ENCODE results near the gene HDGFL1. TPM values are rescaled to one million over a fixed set of nuclear protein-coding genes. Genes with fewer than 3 reads are reported as not detected.

Gene HDGFL1
- total RNA-seq, 4 donors from 2014 or later, result not detected

- Histone ChIP-seq H3K36me3 (no peaks in the 10 kb centered on the region), H3K9me3 (peaks cover 0 to 4% (median 0%) of the 10 kb centered on the region in 3 donors), H3K4me1 (no peaks in the 10 kb centered on the region), H3K27ac (no peak overlapping the region), H3K4me3 (no peak overlapping the region), H3K27me3 (no peaks in the 10 kb centered on the region)
- DNase-seq, result no peak
- WGBS, 2 donors, result 68 to 71% methylated on average over 2 of the region's 2 CpGs
- intact Hi-C loops (cut with DNase I), result no loop called here
- TF ChIP-seq POLR2A (IDR thresholded peaks at IDR 0.05), result no peak
- TF ChIP-seq, protein P1, sequence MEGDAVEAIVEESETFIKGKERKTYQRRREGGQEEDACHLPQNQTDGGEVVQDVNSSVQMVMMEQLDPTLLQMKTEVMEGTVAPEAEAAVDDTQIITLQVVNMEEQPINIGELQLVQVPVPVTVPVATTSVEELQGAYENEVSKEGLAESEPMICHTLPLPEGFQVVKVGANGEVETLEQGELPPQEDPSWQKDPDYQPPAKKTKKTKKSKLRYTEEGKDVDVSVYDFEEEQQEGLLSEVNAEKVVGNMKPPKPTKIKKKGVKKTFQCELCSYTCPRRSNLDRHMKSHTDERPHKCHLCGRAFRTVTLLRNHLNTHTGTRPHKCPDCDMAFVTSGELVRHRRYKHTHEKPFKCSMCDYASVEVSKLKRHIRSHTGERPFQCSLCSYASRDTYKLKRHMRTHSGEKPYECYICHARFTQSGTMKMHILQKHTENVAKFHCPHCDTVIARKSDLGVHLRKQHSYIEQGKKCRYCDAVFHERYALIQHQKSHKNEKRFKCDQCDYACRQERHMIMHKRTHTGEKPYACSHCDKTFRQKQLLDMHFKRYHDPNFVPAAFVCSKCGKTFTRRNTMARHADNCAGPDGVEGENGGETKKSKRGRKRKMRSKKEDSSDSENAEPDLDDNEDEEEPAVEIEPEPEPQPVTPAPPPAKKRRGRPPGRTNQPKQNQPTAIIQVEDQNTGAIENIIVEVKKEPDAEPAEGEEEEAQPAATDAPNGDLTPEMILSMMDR (IDR thresholded peaks at IDR 0.05), result no peak
Observed at GRCh38 chr6:22575190-22575589, 5.8 kb downstream of the HDGFL1 start.

DNA sequence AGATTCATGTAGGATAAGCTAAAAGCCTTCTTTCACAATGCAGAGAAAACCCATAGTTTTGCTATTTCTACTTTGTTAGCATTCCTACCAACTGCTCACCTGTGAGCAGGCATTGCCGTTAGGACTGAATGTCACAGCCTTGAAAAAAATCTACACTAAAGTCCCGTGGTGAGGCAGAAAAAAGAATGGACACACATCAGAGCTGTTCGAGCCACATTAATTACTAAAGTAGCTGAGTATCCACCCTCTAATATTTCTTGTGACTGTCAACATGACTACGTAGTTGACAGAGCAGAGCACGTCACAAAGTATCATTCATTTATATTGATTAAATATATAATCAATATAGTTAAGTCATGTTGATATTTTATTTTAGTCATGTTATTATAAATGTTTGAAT, 10.1 kb downstream of the HDGFL1 start:
- 84 to 87% methylated on average over 5 of the region's 5 CpGs for WGBS, 2 donors
- intact Hi-C loops (cut with DNase I), result no loop called here
- no peak for DNase-seq
- Histone ChIP-seq H3K27me3 (no peaks in the 10 kb centered on the region), H3K9me3 (no peaks in the 10 kb centered on the region), H3K27ac (no peak overlapping the region), H3K4me1 (no peaks in the 10 kb centered on the region), H3K36me3 (no peaks in the 10 kb centered on the region), H3K4me3 (no peak overlapping the region)
- TF ChIP-seq, protein P1 (IDR thresholded peaks at IDR 0.05), result no peak
- no peak for TF ChIP-seq POLR2A (IDR thresholded peaks at IDR 0.05)

- no peak overlapping the region for H3K4me3 ChIP-seq
- H3K27me3 ChIP-seq, result no peaks in the 10 kb centered on the region
- H3K36me3 ChIP-seq, result no peaks in the 10 kb centered on the region
- H3K27ac ChIP-seq, result no peak overlapping the region
- H3K4me1 ChIP-seq, result no peaks in the 10 kb centered on the region
- H3K9me3 ChIP-seq, result no peaks in the 10 kb centered on the region
- intact Hi-C loops (cut with DNase I), result no loop called here
- TF ChIP-seq, protein P1 (IDR thresholded peaks at IDR 0.05), result no peak
- TF ChIP-seq POLR2A (IDR thresholded peaks at IDR 0.05), result no peak
- DNase-seq, result no peak
- 88 to 91% methylated on average over 5 of the region's 5 CpGs for WGBS, 2 donors
Observed at GRCh38 chr6:22580337-22580736, 11.0 kb downstream of the HDGFL1 start.

- no peaks in the 10 kb centered on the region for H3K36me3 ChIP-seq
- H3K4me1 ChIP-seq, result no peaks in the 10 kb centered on the region
- no peak overlapping the region for H3K4me3 ChIP-seq
- WGBS, 2 donors, result 68 to 83% methylated on average over 4 of the region's 4 CpGs
- no peaks in the 10 kb centered on the region for H3K9me3 ChIP-seq
- TF ChIP-seq, protein P1 (IDR thresholded peaks at IDR 0.05), result no peak
- TF ChIP-seq POLR2A (IDR thresholded peaks at IDR 0.05), result no peak
- H3K27ac ChIP-seq, result no peak overlapping the region
- intact Hi-C loops (cut with DNase I), result no loop called here
- H3K27me3 ChIP-seq, result no peaks in the 10 kb centered on the region
- no peak for DNase-seq
Observed at GRCh38 chr6:22582417-22583205, 13.2 kb downstream of the HDGFL1 start.

DNA sequence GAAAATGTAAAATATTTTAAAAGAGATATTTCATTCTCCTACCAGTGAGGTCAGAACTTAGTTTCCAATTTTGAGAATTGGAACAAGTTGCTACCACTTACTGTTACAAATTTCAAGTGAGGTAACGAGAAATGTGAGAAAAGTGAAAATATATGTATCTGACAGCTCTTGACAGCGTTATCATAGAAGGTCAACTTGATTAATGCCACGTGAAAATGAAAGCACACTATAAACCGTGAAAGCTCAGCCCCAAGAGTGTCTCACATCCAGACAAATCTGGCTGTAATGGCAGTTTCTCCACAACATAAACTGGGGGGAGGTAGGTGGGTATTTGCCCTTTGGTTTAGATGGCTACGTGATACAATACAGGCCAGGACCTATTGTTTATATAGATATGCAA, 13.9 kb downstream of the HDGFL1 start:
- intact Hi-C loops (cut with DNase I), result no loop called here
- 75 to 88% methylated on average over 5 of the region's 5 CpGs for WGBS, 2 donors
- Histone ChIP-seq H3K4me3 (no peak overlapping the region), H3K36me3 (no peaks in the 10 kb centered on the region), H3K27me3 (no peaks in the 10 kb centered on the region), H3K4me1 (no peaks in the 10 kb centered on the region), H3K27ac (no peak overlapping the region), H3K9me3 (no peaks in the 10 kb centered on the region)
- no peak for TF ChIP-seq POLR2A (IDR thresholded peaks at IDR 0.05)
- TF ChIP-seq, protein P1 (IDR thresholded peaks at IDR 0.05), result no peak
- DNase-seq, result no peak
